IgD-negative memory B cell (primary cell): ENCODE data around the gene CYP21A2. TPM values are rescaled to one million over a fixed set of nuclear protein-coding genes. Genes with fewer than 3 reads are reported as not detected.
A peak's percentile ranks its signal among the peaks of the same experiment; 100 is the strongest.

ENCODE experiments used
- H3K27ac Mint-ChIP-seq, 3 donors: one replicate each; pipeline ENCODE4 v1.8.0; 2020 to 2022; ENCODE audit warnings: mild to moderate bottlenecking in 3 of 3, mixed read lengths in 3 of 3, moderate library complexity in 1 of 3
- H3K27me3 Mint-ChIP-seq: one replicate; pipeline ENCODE4 v1.8.0; 2021; ENCODE audit warnings: mixed read lengths
- H3K36me3 Mint-ChIP-seq: one replicate; pipeline ENCODE4 v1.8.0; 2020; ENCODE audit warnings: mild to moderate bottlenecking, mixed read lengths
- H3K4me1 Mint-ChIP-seq, 3 donors: one replicate each; pipeline ENCODE4 v1.8.0; 2020 to 2022; ENCODE audit warnings: mixed read lengths in 3 of 3, mild to moderate bottlenecking in 1 of 3
- H3K4me3 Mint-ChIP-seq, 4 donors: one replicate each; pipeline ENCODE4 v1.8.0; 2020 to 2022; ENCODE audit warnings: mild to moderate bottlenecking in 4 of 4, mixed read lengths in 4 of 4, moderate library complexity in 3 of 4
- H3K9me3 Mint-ChIP-seq, 3 donors: one replicate each; pipeline ENCODE4 v1.8.0; 2020 to 2021; ENCODE audit warnings: mixed read lengths in 3 of 3, mild to moderate bottlenecking in 1 of 3
- polyA plus RNA-seq: library from polyadenylated mRNA; unstranded; fragments of 300-500 nt; fragmentation: Illumina TruSeq; gene quantifications from one replicate; pipeline ENCODE4 v1.2.3, GENCODE V29; 2021

The CYP21A2 gene
- polyA plus RNA-seq, 1 donor from 2014 or later: not detected

DNA sequence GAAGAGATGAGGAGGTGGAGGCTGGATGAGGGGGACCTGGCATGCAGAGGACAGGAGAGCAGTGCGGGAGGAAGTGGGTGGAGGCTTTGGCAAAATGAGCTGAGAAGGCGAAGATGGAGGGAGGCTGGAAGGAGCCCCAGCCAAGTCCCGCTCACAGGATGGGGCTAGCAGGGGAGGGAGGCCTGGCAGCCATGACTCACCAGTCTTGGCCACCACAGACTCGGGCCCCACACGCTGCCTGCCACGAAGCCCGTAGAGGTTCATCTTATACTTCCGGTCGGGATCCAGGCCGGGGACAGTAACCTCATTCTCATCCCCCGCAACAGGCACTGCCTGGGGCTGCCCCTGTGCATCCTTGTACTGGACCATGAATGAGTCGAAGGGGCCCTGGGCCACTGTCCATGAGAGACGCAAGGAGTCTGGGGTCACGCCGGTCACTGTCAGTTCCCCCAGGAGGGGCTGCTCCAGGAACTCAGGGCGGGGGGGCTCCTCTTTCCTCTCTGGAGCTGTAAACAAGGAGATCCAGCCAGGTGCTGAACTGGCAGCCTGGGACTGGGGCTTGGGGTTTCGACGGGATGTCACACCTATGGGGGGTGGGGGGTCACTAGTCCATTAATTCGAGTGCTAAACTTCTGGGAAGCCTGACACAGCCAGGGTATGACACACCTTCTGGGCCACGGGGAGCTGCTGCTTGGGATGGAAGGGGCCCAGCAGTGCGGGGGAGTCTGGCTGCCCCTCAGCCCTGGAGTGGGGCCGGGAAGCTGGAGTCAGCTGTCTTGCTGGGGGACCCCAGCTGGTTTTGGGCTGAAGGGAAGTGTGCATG lies 43.2 kb downstream of the CYP21A2 start:
- Mint-ChIP-seq H3K9me3 (peaks cover 0 to 2% (median 0%) of the 10 kb centered on the region in 3 donors), H3K36me3 (peaks cover 2% of the 10 kb centered on the region)

DNA sequence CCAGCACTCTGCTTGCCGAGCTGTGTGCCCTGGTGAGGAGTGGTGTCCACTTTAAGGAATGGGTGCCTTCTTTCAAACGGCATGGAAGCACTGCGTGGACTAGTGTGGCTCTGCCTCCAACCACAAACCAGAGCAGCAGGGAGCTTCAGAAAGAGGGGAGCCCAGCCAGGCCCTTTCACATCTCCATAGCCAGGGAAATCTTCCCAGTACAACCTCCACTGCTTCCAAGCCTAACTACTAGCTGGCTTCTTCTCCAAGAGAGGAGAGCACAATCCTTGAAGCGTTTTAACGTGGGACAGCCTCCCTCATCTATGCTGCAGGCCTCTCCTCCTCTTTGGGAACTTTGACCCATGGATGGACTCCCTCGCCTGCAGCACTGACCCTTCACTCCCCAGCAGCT lies 44.3 kb downstream of the CYP21A2 start:
- Mint-ChIP-seq H3K4me1 (peaks cover 0 to 2% (median 0%) of the 10 kb centered on the region in 3 donors), H3K4me3 (no peak overlapping the region), H3K36me3 (peaks cover 2% of the 10 kb centered on the region), H3K27ac (no peak overlapping the region), H3K27me3 (peaks cover 45% of the 10 kb centered on the region), H3K9me3 (peaks cover 0 to 2% (median 0%) of the 10 kb centered on the region in 3 donors)

More for the DNA sequence above, 43.2 kb downstream of the CYP21A2 start:
- no peak overlapping the region for H3K4me3 Mint-ChIP-seq
- H3K27ac Mint-ChIP-seq: no peak overlapping the region
- H3K4me1 Mint-ChIP-seq: peaks cover 0 to 2% (median 0%) of the 10 kb centered on the region in 3 donors
- H3K27me3 Mint-ChIP-seq: peaks cover 38% of the 10 kb centered on the region

DNA sequence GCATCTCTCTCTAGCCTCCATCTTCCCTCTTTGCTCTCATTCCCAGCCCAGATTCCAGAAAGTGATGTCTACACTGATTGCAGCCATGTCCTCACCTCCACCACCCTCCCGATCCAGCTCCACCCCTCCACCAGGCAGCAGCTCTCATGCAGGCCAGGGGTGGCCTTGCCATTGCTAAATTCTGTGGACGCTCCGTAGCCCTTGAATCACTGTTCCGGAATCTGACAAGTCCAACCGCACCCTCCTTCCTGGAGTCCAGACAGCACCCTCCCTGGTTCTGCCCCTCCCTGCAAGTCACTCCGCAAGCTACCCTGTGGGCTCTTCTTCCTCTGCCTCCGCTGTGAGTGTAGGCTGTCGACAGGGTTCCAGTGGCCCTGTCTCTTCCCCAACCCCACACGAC lies 44.7 kb downstream of the CYP21A2 start:
- H3K4me1 Mint-ChIP-seq: peaks cover 0 to 2% (median 0%) of the 10 kb centered on the region in 3 donors
- H3K27ac Mint-ChIP-seq: no peak overlapping the region
- H3K27me3 Mint-ChIP-seq: peaks cover 45% of the 10 kb centered on the region
- H3K9me3 Mint-ChIP-seq: peaks cover 0 to 2% (median 0%) of the 10 kb centered on the region in 3 donors
- H3K4me3 Mint-ChIP-seq: no peak overlapping the region
- H3K36me3 Mint-ChIP-seq: peaks cover 1% of the 10 kb centered on the region

DNA sequence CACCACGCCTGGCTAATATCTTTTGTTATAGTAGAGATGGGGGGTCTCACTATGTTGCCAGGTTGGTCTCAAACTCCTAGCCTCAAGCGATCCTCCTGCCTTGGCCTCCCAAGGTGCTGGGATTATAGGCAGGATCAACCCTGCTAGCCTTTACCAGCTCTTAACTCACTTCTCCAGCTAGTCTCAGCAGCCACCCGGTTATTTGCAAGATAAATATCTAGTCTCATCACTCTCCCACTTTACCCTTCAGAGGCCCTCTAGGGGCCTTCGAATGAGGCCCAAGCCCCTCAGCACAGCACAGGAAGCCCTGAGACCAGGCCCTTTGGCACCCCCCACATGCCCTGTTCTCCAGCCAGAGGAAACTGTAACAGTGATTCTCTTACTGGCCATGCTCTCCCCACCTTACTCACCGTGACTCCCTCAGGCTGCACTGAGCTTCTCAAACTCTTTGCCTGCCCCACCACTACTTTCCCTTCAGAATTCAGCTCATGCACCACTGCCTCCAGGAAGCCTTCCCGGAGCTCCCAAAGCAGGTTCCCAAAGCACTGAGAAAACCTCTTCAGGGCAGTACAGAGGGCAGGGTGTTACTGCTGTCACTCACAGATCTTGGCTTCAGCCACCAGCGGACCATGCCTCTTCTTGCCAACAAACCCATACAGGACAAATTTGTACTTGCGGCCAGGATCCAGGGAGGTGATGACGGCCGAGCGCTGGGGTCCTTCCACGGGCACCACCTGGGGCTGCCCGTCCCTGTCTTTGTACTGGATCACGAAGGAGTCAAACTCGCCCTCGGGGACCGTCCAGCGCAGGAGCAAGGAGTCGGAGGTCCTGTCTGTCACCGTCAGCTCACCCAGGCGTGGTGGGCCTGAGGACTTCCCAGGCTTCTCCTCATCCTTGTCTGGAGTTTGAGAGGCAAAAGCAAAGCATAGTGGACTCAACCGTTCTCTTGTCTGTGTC lies 45.9 kb downstream of the CYP21A2 start:
- peak overlapping the region in 1 of 3 donors; percentile 59 for H3K27ac Mint-ChIP-seq

DNA sequence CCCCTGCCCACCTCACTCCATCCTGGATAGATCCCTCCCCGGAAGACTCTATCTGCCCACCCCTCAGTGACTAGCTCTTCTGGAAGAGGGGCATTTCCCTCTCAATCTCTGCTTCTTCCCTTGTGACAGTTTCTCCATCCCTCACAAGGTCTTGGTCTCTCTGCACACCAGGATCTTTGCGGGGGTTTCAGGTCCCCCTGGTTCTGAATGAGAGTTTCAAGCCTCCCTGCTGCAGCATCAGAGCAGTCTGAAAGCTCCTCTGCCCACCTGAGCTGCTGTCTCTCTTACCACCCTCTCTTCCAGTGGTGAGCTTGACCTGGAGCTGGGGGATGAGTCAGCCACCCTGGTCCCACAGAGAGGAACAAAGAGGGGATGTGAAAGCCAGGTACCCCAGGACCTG lies 46.6 kb downstream of the CYP21A2 start:
- H3K4me1 Mint-ChIP-seq: peaks cover 0 to 2% (median 0%) of the 10 kb centered on the region in 3 donors

More for the DNA sequence above, 45.9 kb downstream of the CYP21A2 start:
- peaks cover 0 to 2% (median 0%) of the 10 kb centered on the region in 3 donors for H3K9me3 Mint-ChIP-seq
- no peak overlapping the region for H3K4me3 Mint-ChIP-seq
- peaks cover 1% of the 10 kb centered on the region for H3K36me3 Mint-ChIP-seq
- peaks cover 0 to 2% (median 0%) of the 10 kb centered on the region in 3 donors for H3K4me1 Mint-ChIP-seq
- H3K27me3 Mint-ChIP-seq: peaks cover 45% of the 10 kb centered on the region

DNA sequence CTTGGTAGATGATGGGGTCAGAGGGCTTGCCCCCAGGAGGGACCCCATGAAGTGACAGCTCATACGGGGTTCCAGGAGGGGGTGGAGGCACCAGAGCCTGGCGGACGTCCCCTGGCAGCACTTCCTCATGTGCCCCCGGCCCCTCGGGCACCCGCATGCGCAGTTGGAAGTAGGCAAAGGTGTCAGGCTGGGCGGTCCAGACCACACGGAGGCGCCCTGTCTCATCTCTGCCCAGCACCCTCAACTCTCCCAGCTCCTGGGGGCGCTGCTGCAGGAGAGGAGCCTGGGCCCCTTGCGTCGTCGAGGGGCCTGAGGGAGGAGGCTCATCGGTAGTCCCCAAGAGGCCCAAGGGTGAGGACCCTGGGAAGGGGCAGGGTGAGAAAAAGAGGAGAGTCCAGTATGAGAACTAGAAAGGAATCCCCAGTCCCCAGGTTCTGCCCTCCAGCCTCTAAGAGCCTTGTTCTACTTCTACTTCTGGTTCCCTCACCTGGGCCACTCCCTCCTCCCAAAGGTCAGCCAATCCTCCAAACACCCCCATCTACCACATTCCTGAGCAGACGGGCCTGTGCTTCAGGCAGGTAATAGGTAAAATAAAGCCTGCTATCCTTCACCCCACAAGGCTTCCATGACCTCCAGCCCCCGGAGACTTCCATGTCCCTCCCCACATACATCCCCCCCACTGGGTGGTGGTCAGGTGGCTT lies 47.7 kb downstream of the CYP21A2 start:
- Mint-ChIP-seq H3K9me3 (peaks cover 0 to 2% (median 0%) of the 10 kb centered on the region in 3 donors), H3K36me3 (peaks cover under 1% of the 10 kb centered on the region), H3K27ac (peak overlapping the region in 1 of 3 donors; percentile 55), H3K4me3 (no peak overlapping the region), H3K27me3 (peaks cover 43% of the 10 kb centered on the region), H3K4me1 (peaks cover 0 to 2% (median 0%) of the 10 kb centered on the region in 3 donors)

More for the DNA sequence above, 46.6 kb downstream of the CYP21A2 start:
- Mint-ChIP-seq H3K4me3 (no peak overlapping the region), H3K27ac (no peak overlapping the region), H3K9me3 (peaks cover 0 to 2% (median 0%) of the 10 kb centered on the region in 3 donors), H3K27me3 (peaks cover 45% of the 10 kb centered on the region), H3K36me3 (peaks cover 1% of the 10 kb centered on the region)

DNA sequence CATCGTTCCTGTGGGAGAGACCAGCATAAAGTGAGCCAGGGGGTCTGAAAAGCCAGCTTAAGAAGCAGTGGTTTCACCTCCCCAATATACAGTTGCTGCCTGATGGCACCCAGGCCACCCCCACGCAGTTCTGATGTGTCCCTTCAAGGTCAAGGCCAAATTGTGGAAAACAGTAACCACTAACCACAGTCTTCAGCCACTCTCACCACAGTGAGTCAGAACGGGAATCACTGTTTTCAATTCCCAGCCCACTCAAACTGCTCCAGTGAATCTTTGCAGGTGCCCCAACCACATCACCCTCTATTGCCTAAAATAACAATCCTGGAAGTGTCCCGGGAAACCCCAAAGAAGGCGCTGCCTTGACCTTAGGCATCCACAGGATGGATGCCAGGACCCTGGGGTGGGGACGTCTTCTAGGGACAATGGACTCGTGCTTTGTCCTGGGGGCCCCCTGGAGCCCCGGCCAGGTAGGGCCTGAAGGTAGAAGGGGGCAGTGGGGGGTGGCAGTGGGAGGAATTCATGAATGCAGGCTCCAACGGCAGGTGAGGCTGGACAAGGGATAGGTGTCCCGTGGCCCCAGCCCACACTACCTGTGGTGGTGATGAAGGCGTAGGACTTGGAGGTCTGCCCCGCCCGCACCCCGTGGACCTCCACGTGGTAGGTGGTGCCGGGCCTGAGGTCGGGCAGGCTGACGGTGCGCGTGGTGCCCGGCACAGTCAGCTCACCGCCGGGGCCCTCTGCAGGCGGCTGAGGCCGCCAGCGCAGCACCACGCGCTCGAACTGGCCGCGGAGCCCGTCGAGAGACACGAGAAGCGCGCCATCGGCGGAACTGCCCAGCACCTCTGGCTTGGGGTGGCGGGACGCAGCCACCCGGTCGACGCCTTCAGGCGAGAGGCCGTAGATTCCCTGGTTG lies 48.7 kb downstream of the CYP21A2 start:
- no peak overlapping the region for H3K27ac Mint-ChIP-seq
- peaks cover 0 to 2% (median 0%) of the 10 kb centered on the region in 3 donors for H3K4me1 Mint-ChIP-seq
- peak overlapping the region in 2 of 4 donors; percentile 34 to 81 for H3K4me3 Mint-ChIP-seq
- H3K9me3 Mint-ChIP-seq: peaks cover 0 to 2% (median 0%) of the 10 kb centered on the region in 3 donors
- H3K36me3 Mint-ChIP-seq: no peaks in the 10 kb centered on the region
- H3K27me3 Mint-ChIP-seq: peaks cover 42% of the 10 kb centered on the region

DNA sequence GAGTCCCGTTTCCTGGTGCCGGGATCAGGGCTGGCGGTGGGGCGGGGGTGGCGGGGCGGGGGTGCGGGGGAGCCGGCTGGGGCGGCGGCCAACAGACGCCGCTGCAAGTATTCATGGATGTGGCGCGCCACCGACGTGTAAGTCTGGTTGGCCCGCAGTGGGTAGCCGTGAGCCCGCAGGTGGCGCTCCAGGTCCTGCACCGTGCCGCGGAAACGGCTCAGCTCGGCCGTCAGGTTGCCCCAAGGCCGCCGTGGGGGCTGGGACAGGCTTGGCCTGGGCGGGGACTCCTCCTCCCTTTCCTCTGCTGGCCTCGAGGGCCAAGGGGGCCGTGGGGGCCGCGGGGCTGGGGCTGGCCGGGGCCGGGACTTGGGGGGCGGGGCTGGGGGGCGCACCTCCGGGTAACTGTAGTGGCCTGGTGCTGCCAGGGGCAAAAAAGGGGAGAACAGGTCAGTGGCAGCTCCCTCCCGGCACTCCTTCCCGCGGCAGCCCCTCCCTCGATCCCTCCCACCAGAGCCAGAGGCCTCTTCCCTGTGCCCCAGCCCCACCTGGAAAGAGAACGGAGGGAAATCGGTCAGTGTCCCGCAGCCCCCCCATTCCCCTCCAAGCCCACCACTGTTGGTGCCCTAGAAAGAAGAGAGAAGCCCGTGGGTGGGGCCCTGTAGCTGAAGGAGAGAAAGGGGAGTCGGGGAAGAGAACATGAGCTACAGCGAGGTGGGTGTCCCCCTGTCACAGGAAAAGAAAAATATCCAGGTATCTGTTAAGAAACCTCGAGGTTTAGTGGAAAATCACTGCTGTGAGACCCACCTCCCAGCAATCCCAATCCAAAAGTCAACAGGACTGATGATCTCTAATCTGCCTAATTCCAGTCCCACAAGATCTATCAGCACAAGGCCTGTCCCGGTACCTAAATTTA lies 49.6 kb downstream of the CYP21A2 start:
- Mint-ChIP-seq H3K27ac (no peak overlapping the region), H3K36me3 (no peaks in the 10 kb centered on the region), H3K27me3 (peaks cover 39% of the 10 kb centered on the region), H3K4me3 (peak overlapping the region in 1 of 4 donors; percentile 42), H3K9me3 (peaks cover 0 to 2% (median 0%) of the 10 kb centered on the region in 3 donors), H3K4me1 (peaks cover 0 to 2% (median 0%) of the 10 kb centered on the region in 3 donors)

DNA sequence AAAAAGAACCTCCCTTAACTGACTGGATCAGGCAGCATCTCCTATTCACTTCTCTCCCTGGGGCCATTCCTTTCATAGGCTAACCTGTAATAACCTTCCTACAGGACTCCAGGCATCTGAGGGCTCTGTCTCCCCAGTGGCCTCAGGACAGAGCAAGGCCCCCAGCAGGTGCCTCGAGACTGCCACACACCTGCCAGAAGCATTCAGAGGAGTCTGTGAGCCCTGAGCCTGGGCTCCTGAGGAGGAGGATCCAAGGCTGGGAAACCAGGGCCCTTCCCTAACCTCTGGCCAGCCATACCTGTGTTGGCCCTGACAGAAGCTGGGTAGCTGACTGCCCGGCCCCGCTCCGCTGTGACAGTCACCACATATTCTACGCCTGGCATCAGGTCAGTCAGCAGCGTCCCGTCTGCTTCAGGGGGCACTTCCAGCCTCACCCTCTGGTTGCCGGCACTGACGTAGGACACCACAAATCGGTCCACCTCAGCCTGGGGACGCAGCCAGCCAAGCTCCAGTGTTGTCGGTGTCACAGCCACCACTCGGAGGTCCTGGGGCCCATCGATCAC lies 50.4 kb downstream of the CYP21A2 start:
- peaks cover 0 to 2% (median 0%) of the 10 kb centered on the region in 3 donors for H3K9me3 Mint-ChIP-seq
- H3K4me3 Mint-ChIP-seq: peak overlapping the region in 1 of 4 donors; percentile 38
- H3K36me3 Mint-ChIP-seq: no peaks in the 10 kb centered on the region
- peaks cover 0 to 2% (median 0%) of the 10 kb centered on the region in 3 donors for H3K4me1 Mint-ChIP-seq
- H3K27ac Mint-ChIP-seq: no peak overlapping the region
- peaks cover 34% of the 10 kb centered on the region for H3K27me3 Mint-ChIP-seq

DNA sequence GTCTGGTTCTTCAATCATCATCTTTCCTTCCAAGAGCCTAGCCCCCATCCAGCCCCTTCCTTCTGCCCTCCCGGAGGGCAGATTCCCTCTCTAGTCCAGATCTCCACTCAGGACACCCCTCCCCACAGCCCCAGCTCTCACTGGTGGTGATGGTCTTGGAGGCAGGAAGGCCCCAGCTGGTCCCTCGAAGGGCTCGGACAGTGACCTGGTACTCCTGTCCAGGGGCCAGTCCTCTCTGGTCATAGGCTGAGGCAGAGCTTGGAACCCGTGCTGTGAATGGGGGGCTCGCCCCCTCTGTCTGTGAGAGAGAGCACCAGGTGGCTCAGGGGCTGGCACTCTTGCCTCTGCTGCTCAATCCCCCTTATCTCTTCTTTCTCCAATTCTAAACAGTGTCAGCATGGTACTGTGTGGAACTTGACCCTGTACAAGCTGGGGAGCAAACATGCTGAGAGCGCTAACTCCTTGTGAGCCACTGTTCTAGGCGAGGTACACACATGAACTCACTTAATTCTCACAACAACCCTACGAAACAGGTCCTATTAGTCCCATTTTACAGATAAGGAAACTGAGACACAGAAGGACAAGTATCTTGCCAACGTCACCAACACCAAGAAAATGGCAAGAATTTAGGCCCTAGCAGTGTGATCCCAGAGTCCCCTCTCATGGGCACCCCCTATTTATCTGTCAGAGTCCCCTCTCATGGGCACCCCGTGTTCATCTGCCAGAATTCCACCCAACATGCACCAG lies 51.0 kb downstream of the CYP21A2 start:
- peaks cover 30% of the 10 kb centered on the region for H3K27me3 Mint-ChIP-seq
- no peak overlapping the region for H3K27ac Mint-ChIP-seq
- H3K4me1 Mint-ChIP-seq: peaks cover 0 to 2% (median 0%) of the 10 kb centered on the region in 3 donors
- no peaks in the 10 kb centered on the region for H3K36me3 Mint-ChIP-seq
- H3K4me3 Mint-ChIP-seq: peak overlapping the region in 1 of 4 donors; percentile 38
- no peaks in the 10 kb centered on the region for H3K9me3 Mint-ChIP-seq
